Mucosa of gallbladder (tissue), 1 donor: ENCODE results near the gene ZNF609. TPM values are rescaled to one million over a fixed set of nuclear protein-coding genes. Genes with fewer than 3 reads are reported as not detected.
"Not testable (repeated sequence)": the region's sequence is repeated elsewhere in the genome, so short reads cannot be mapped to it uniquely, and the experiment has no call there.

Experiments used
- DNase-seq: peaks from one replicate; pipeline ENCODE4 v3.0.0-alpha.2; 2020; ENCODE audit warnings: low spot score
- total RNA-seq: library from RNA; stranded (reverse); gene quantifications from one replicate; pipeline ENCODE4 v1.2.1, GENCODE V29; 2021
- donor health status: DM: no; HTN: no; CAD: no.

Gene ZNF609
- total RNA-seq, 1 donor from 2014 or later, result 36.3 TPM

DNA sequence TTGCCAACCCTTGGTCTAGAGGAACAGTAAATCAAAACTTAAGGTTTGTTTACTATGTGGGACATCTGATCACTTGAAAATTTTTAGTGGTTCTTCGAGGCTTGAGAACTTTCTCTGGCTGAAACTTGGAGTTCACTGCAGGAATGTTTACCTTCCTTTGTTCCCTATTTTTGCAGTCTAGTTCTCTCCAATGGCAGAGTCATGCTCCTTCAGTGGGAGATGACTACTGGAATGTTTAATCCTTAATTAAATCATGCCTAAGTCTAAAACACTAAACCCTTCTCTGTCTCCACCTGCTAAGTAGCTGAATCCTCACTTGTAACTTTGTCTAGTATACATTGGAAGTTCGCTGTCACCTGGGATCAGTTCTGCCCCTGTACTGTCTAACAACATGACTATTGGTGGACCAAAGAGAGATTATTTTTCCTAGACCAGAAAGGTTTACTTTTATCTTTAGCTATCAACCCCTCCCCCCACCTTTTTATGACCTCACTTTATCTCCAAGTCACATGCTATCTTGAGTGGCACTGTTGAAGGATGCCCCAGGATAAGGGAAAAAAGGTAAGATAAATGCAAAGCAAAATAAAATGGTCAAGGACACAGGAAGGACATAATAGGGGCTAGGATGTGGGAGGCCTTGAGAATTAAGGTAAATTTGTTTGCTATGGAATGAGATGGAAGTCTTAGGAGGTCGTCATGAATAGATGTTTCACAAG, 1.2 kb upstream of the ZNF609 start:
- no peak for DNase-seq

- DNase-seq, result peak; percentile 40
Observed at GRCh38 chr15:64460724-64461720, 644 bp downstream of the ZNF609 start.

- peak; percentile 47 for DNase-seq
Observed at GRCh38 chr15:64461721-64462162, 1.4 kb downstream of the ZNF609 start.

DNA sequence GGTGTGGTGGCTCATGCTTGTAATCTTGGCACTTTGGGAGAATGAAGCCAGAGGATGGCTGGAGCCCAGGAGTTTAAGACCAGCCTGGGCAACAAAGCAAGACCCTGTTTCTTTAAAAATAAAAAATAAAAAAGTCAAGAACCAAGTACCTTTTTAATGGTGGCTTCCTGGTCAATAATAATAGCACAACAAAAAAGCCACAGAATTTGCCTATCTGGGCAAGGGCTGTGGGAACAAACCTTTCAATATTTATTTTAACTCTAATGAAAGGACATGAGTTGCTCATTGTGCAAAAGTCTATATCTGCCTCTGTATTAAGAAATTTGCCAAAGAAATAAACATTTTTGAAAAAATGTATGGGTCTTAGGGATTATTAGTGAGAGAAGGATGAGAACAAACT, 2.1 kb downstream of the ZNF609 start:
- DNase-seq, result no peak

DNA sequence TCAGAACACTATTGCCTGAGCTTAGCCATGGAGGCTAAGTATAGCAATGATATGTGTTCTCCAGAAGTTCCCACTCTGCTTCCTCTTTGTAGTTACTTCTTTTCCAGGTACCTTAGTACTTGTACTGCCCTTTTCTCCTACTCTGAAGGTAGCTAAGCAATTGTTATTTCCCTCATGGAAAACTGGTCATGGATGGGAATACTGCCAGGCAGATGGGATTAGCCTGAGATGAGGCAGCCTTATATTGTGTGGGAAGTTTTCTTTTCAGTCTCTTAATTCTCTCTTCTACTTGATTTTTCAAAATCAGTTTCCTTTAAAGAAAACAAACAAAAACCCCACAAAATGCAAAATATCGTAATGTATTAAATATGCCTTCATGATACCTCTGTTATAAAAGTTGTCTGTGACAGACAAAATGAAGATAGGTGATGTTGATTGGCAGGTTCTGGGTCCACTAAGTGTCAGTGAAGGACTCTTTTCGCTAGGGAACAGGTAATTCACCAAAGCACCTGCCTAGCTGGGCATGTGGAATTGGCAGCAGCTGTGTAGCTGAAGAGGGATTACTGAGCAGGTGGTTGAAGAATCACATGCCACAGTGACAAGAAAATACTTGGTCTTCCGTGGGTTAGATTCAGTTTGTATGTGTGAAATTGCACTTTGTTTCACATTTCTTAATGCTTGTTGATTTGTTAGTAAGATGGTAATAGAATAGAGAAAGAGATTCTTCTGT, 4.1 kb downstream of the ZNF609 start:
- DNase-seq, result no peak

- DNase-seq, result no peak
Observed at GRCh38 chr15:64466408-64467141, 6.2 kb downstream of the ZNF609 start.

DNA sequence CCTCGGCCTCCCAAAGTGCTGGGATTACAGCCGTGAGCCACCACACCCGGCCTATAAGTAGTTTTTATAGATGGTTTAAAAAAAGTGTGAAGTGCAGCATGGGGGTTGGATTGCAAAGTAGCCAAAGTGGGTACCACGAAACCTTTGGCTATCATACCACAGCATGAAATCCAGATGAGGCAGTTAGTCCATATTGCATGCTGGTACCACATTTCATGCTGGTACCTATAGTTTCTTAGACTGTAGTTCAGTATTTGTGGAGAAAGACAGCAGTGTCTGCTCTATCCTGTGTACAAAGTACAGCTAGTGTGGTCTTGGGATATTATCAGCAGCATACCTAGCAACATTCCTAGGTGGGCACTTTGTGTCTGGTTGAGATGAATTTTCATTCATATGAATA, 11.8 kb downstream of the ZNF609 start:
- no peak for DNase-seq

DNA sequence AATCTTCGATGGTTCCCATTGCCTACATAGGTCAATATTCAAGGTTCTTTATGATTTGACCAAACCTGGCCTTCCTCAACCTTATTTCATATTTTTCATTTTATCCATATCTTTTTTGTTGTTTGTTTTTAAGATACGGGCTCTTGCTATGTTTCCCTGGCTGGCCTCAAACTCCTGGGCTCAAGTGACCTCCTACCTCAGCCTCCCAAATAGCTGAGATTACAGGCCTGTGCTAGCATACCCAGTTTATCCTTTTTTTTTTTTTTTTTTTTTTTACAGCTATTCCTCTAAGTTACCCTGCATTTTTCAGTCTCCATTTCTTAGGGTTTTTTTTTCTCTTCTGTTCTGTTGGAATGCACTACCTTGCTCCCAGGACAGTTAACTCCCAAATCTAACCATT, 14.5 kb downstream of the ZNF609 start:
- DNase-seq, result no peak

DNA sequence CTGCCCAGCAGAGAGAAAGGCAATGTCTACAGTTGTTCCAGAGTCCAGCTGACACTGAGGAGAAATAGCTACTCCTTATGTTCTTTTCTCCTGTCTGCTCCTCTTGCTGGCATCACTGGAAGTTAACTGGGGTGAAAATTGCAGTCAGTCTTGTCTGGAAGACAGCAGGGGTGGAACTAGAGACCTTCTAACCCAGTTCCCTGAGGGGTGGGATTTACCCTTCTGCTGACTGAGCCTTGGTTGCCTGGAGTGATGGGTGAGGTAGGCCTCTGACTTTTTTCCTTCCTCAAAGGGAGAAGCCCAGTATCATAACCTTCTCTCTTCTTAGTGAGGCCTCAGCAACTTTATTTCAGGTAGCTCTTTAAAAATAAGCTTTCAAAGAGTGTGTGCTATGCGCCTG, 16.2 kb downstream of the ZNF609 start:
- no peak for DNase-seq

GRCh38 chr15:64478863-64479262, 18.5 kb downstream of the ZNF609 start:
- DNase-seq, result no peak

DNA sequence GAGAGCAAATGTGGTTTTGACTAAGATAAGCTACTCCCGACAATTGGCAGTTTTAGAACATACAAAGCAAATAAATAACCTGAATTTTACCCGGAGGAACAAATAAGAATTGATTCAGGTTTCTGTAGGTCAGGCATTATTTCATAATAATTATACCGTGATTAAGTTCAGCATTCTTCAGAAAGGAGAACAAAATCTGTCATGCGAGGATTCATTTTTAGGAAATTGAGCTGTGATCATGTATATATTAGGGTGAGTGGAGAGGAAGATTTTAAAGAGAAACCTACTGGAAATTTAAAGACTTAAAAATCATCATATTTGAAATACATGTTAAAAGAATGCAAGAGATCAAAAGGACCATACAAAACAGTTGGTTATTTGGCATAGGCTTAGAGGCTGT, 20.5 kb downstream of the ZNF609 start:
- no peak for DNase-seq

DNA sequence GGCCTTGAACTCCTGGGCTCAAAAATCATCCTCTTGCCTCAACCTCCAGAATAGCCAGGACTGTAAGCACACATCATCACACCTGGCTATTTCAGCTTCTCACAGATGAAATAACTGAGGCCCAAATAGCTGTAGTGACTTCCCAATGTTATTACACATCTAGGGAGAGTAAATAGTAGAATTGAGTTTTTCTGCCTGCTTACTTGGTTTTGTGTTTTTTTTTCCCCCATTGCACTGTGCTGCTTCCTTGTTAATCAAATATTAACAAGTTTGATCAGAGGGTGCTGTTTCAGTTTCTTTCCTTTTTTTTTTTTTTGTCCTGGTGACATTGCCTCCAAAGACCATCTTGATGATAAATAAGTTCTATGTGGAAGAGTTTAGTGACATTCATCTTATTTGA, 23.4 kb downstream of the ZNF609 start:
- DNase-seq, result no peak

DNA sequence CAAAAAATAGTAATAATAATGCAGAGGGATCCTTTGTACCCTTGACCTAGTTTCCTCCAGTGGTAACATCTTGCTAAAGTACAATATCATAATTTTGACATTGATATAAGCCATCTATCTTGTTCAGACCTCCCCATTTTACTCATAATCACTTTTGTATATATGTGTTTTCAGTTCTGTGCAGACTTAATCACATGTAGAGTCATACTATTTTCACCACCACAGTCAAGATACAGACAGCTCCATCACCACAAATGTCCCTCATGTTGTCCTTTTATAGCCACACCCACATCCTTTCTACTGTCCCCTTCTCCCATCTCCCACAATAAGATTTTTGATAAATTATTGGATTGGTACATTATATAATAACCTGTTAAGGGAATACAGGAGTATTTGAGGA, 25.4 kb downstream of the ZNF609 start:
- no peak for DNase-seq

DNA sequence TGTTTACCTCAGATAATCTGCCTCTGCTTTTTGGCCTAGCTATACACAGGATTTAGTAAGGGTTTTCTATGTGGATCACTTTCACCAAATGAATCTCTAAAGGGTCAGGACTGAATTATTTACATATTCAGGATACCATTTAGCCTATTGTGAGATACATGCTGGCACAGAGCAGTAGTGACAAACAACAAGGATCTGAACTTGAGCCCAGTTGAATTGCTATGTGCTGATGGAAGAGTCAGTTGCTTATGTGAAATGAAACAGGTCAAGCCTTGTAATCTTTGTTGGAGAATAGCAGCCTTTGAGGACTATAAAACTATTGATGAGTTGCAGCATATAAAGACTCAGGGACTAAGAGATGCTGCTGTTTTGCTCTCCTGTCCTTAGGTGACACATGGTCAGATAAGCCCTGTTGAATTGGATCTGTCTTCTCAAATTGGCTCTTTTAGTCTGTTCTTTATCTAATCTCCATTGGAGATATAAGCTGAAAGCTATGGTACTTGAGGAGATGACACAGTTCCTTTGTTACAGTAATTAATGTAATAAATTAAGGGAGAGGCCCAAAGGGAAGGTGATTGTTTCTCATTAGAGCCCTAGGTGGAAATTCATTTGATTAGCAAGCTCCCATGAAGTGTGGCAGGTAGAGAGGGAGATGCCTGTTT, 30.4 kb downstream of the ZNF609 start:
- no peak for DNase-seq

DNA sequence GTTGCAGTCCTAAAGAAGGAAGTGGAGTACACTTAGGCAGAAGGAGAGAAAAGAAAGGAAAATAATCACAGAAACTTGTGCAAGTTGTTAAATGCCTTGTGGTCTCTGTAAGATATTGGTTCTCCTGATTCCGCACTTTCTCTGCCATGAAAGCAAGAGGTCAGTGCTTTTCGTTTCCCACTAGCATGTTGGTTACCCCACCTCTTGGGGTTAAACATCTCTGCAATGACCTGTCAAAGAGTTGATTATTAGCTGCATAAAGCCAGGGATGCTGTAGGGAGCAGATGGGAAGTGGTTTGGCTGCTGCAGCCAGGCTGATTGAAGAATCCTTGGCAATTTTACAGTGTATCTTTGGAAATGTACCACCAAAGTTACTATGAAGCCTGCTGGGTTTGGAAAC, 33.3 kb downstream of the ZNF609 start:
- DNase-seq, result no peak

DNA sequence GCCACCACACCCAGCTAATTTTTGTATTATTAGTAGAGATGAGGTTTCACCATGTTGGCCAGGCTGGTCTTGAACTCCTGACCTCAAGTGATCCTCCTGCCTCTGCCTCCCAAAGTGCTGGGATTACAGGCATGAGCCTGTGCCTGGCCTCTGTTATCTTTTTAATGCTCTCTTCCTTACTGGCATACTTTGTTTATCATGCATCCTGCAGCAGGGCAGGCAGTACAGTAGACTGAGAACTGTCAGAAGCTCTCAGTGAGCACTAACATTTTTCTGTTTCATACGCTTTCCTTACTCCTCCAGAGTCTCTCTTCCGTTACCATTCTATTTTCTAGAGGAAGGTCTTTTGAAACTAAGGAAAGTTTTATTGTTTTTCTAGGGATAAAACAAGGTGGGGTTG, 35.6 kb downstream of the ZNF609 start:
- not testable (repeated sequence) for DNase-seq

DNA sequence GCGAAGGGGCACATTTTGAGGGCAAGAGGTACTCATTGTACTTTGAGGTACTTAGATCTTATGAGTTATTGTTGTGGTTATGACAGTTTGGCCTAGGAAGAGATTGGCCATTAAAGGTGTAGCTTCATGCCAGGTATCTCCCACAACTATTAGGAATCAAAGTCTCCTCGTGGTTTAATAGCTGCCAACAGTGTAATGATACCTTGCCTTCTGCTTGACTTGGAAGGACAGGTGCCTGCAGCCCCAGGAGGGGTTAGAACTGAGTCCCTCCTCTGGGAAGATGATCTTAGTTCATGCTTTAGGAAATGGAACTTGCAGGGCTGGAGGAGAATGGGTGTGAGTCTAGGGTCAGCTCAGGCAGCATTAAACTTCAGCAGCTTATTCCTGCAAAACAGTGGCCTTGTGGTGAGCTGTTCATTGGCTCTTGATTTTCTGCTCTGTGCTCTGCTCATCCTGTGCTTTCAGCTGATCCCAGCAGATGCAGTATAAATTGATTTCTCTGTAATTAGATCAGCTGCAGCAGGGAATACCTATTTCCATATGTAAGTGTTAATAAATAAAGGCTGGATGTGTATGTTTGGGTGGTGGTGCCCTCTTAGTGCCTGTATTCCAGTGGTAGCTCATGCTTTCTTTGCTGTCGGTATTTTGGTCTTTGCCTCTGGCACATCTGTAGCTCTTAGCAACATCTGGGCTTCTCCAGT, 40.5 kb downstream of the ZNF609 start:
- DNase-seq, result no peak

DNA sequence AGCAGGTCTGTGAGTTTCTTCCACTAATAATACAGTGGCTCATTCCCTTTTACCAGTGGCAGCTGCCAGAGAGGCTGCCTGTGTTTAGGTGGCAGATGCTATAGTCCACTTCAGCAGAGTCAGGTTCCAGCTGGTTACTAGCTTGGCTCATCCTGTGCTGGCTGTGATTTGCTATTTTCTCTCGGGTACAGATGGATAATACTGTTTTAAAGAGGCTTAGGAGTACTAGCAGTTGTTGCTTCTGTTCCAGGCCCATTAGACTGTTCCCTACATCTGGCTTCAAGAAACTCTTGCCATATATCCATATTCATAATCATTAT, 41.0 kb downstream of the ZNF609 start:
- DNase-seq, result no peak

DNA sequence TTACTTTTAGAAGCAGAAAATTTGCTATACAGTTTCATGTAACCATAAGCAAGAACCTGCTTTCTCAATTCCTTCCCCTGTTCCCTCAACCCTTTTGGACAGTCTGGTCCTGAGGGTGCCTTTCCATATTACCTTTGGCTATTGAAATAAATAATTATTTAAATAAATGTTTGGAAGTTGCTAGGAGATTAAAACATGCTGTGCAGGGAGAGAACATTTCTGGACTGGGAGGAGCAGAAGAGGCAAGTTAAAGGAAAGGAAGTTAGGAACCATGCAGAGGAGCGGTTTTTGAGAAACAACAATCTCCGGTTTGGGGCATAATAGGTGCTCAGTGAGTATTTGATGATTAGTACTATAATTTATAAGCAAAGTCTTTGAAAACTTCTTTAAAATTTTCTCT, 41.8 kb downstream of the ZNF609 start:
- DNase-seq, result no peak

DNA sequence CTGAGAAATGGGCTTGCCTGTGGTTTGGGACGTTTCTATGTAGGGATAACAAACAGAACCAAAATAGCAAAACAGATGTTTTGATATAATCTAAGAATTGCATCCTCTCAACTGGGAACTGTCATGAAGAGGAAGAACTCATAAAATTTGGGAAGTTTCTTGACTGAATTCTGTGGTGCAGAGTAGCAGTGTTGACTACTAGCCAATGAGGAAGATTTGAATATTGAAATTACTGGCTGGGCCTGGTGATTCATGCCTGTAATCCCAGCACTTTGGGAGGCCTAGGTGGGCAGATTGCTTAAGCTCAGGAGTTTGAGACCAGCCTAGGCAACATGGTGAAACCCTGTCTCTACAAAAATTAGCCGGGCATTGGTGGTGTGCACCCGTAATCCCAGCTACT, 42.2 kb downstream of the ZNF609 start:
- DNase-seq, result no peak

DNA sequence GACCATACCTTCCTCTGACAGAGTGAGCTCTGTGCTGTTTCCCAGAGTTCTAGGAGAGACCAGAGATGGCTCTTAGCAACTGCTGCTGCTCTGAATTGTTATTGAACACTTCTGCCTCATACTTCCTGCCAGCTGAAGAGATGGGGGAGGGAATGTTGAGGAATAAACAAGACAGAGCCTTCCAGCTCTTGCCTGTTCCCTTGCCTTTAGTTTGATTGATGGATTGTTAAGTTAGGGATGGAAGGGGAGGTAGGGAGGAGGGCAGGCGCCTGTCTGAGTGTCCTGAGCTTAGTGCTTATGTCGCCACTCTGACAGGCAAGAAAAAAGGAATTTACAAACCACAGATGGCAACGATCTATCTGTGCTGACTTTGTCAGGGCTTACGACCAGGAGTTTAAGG, 42.8 kb downstream of the ZNF609 start:
- no peak for DNase-seq
